ENCODE measurements around the gene GATA3. TPM values are rescaled to one million over a fixed set of nuclear protein-coding genes. Genes with fewer than 3 reads are reported as not detected.

Gene GATA3
- total RNA-seq, 1 donor from 2014 or later = 0.69 TPM

GRCh38 chr10:8035006-8035640 is 19.4 kb upstream of the GATA3 start:
- no peaks in the 10 kb centered on the region for H3K36me3 Mint-ChIP-seq (ENCODE audit: unreplicated experiment)
- peak overlapping the region; percentile 77 for H3K4me3 Mint-ChIP-seq (ENCODE audit: unreplicated experiment)
- peaks cover 13% of the 10 kb centered on the region for H3K9me3 Mint-ChIP-seq (ENCODE audit: unreplicated experiment)
- peaks cover 43% of the 10 kb centered on the region for H3K27me3 Mint-ChIP-seq (ENCODE audit: unreplicated experiment)
- no peak for DNase-seq
- TF ChIP-seq CTCF (IDR thresholded peaks at IDR 0.05; ENCODE audit: partially characterized antibody, unreplicated experiment) = no peak
- H3K27ac Mint-ChIP-seq (ENCODE audit: unreplicated experiment) = no peak overlapping the region
- H3K4me1 Mint-ChIP-seq (ENCODE audit: low read depth, unreplicated experiment) = peaks cover 6% of the 10 kb centered on the region

- peaks cover 6% of the 10 kb centered on the region for H3K4me1 Mint-ChIP-seq (ENCODE audit: low read depth, unreplicated experiment)
- H3K4me3 Mint-ChIP-seq (ENCODE audit: unreplicated experiment) = peak overlapping the region; percentile 77
- H3K27ac Mint-ChIP-seq (ENCODE audit: unreplicated experiment) = no peak overlapping the region
- H3K9me3 Mint-ChIP-seq (ENCODE audit: unreplicated experiment) = peaks cover 13% of the 10 kb centered on the region
- no peak for DNase-seq
- peaks cover 48% of the 10 kb centered on the region for H3K27me3 Mint-ChIP-seq (ENCODE audit: unreplicated experiment)
- no peak for TF ChIP-seq CTCF (IDR thresholded peaks at IDR 0.05; ENCODE audit: partially characterized antibody, unreplicated experiment)
- H3K36me3 Mint-ChIP-seq (ENCODE audit: unreplicated experiment) = no peaks in the 10 kb centered on the region
Measured at GRCh38 chr10:8035641-8036470, 18.6 kb upstream of the GATA3 start.

GRCh38 chr10:8036506-8037198 is 17.8 kb upstream of the GATA3 start:
- TF ChIP-seq CTCF (IDR thresholded peaks at IDR 0.05; ENCODE audit: partially characterized antibody, unreplicated experiment) = no peak
- Mint-ChIP-seq H3K4me1 (ENCODE audit: low read depth, unreplicated experiment) (peaks cover 6% of the 10 kb centered on the region), H3K4me3 (ENCODE audit: unreplicated experiment) (no peak overlapping the region), H3K36me3 (ENCODE audit: unreplicated experiment) (no peaks in the 10 kb centered on the region), H3K9me3 (ENCODE audit: unreplicated experiment) (peaks cover 13% of the 10 kb centered on the region), H3K27ac (ENCODE audit: unreplicated experiment) (no peak overlapping the region), H3K27me3 (ENCODE audit: unreplicated experiment) (peaks cover 53% of the 10 kb centered on the region)
- DNase-seq = no peak

- H3K4me3 Mint-ChIP-seq (ENCODE audit: unreplicated experiment) = no peak overlapping the region
- H3K4me1 Mint-ChIP-seq (ENCODE audit: low read depth, unreplicated experiment) = peaks cover 6% of the 10 kb centered on the region
- peaks cover 58% of the 10 kb centered on the region for H3K27me3 Mint-ChIP-seq (ENCODE audit: unreplicated experiment)
- no peak overlapping the region for H3K27ac Mint-ChIP-seq (ENCODE audit: unreplicated experiment)
- no peak for TF ChIP-seq CTCF (IDR thresholded peaks at IDR 0.05; ENCODE audit: partially characterized antibody, unreplicated experiment)
- DNase-seq = no peak
- peaks cover 13% of the 10 kb centered on the region for H3K9me3 Mint-ChIP-seq (ENCODE audit: unreplicated experiment)
- no peaks in the 10 kb centered on the region for H3K36me3 Mint-ChIP-seq (ENCODE audit: unreplicated experiment)
Measured at GRCh38 chr10:8037199-8037801, 17.2 kb upstream of the GATA3 start.
